Stimulated activated CD4-positive, alpha-beta T cell treated with anti-CD3 and anti-CD28 coated beads, Interleukin-1b, Interleukin-23, amount 100 ng/mL, for 24 hours (primary cell): Measurements from ENCODE around the gene KANK4.

Experiments
- DNase-seq, 4 experiments: peaks; one replicate each; pipeline ENCODE4 v3.0.0-alpha.2; 2020; ENCODE audit warnings: low read depth in 4 of 4, low spot score in 1 of 4

KANK4 gene

GRCh38 chr1:62212411-62212810 lies 106.8 kb downstream of the KANK4 start:
- DNase-seq: no peak

- no peak for DNase-seq
These were observed 108.3 kb downstream of the KANK4 start for GRCh38 chr1:62210960-62211359.

DNA sequence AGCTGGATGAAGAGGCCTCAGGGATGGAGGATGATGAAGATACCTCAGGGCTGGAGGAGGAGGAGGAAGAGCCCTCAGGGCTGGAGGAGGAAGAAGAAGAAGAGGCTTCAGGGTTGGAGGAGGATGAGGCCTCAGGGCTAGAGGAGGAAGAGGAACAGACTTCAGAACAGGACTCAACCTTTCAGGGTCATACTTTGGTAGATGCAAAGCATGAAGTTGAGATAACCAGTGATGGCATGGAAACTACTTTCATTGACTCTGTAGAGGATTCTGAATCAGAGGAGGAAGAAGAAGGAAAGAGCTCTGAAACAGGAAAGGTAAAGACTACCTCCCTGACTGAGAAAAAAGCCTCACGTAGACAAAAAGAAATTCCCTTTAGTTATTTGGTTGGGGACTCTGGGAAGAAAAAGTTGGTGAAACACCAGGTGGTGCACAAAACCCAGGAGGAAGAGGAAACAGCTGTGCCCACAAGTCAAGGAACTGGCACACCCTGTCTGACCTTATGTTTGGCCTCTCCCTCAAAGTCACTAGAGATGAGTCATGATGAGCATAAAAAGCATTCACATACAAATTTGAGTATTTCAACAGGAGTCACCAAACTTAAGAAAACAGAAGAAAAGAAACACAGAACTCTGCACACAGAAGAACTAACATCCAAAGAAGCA lies 109.2 kb downstream of the KANK4 start:
- DNase-seq: no peak

- DNase-seq: no peak
These were observed 110.3 kb downstream of the KANK4 start for GRCh38 chr1:62208970-62209369.

- no peak for DNase-seq
These were observed 111.1 kb downstream of the KANK4 start for GRCh38 chr1:62208087-62208486.

GRCh38 chr1:62207187-62207586 lies 112.0 kb downstream of the KANK4 start:
- no peak for DNase-seq

DNA sequence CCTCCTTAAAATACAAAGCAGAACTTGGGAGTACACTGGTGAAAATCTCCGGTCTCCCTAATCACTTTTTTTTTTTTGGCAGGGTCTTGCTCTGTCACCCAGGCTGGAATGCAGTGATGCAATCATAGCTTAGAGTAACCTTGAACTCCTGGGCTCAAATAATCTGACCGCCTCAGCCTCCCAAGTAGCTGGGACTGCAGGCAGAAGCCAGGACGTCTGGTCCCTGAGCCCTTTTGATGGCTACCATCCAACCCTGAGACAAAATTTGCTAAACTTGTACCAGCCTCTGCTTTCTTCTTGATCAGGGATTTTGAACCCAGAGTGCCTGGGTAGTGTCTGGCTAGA lies 120.5 kb downstream of the KANK4 start:
- DNase-seq: no peak

GRCh38 chr1:62198069-62198780 lies 121.0 kb downstream of the KANK4 start:
- no peak for DNase-seq

- DNase-seq: no peak
These were observed 123.0 kb downstream of the KANK4 start for GRCh38 chr1:62196086-62196690.

GRCh38 chr1:62194651-62195544 lies 124.3 kb downstream of the KANK4 start, which contains the start of gene L1TD1:
L1TD1 (plus strand) TSS chr1:62194849; CDS start chr1:62206629, 11,780 bp downstream.
- DNase-seq: no peak

GRCh38 chr1:62188111-62188510 lies 131.1 kb downstream of the KANK4 start:
- no peak for DNase-seq

- DNase-seq: no peak
These were observed 131.7 kb downstream of the KANK4 start for GRCh38 chr1:62187548-62187947.
